ENCODE measurements around the gene PIK3C2A.
"Not testable (repeated sequence)": the region's sequence is repeated elsewhere in the genome, so short reads cannot be mapped to it uniquely, and the experiment has no call there.

Gene PIK3C2A

GRCh38 chr11:17207317-17208256 is at the start of gene PIK3C2A:
PIK3C2A (minus strand) TSS chr11:17207986; CDS start chr11:17169741, 38,245 bp downstream.
- Mint-ChIP-seq H3K9me3 (no peaks in the 10 kb centered on the region), H3K27me3 (ENCODE audit: low read depth) (no peaks in the 10 kb centered on the region), H3K36me3 (ENCODE audit: low read depth) (peaks cover 4% of the 10 kb centered on the region), H3K27ac (peak within 1 kb of the TSS; percentile 97), H3K4me3 (peak within 1 kb of the TSS; percentile 99), H3K4me1 (ENCODE audit: low read depth) (peaks cover 36% of the 10 kb centered on the region)

GRCh38 chr11:17257196-17257595 is 49.4 kb upstream of the PIK3C2A start:
- Mint-ChIP-seq H3K4me3 (no peak overlapping the region), H3K36me3 (ENCODE audit: low read depth) (no peaks in the 10 kb centered on the region), H3K9me3 (no peaks in the 10 kb centered on the region), H3K27me3 (ENCODE audit: low read depth) (peaks cover 16% of the 10 kb centered on the region), H3K4me1 (ENCODE audit: low read depth) (peaks cover 7% of the 10 kb centered on the region), H3K27ac (no peak overlapping the region)

GRCh38 chr11:17256512-17256911 is 48.7 kb upstream of the PIK3C2A start:
- H3K27ac Mint-ChIP-seq, result no peak overlapping the region
- H3K4me1 Mint-ChIP-seq (ENCODE audit: low read depth), result peaks cover 7% of the 10 kb centered on the region
- H3K27me3 Mint-ChIP-seq (ENCODE audit: low read depth), result peaks cover 20% of the 10 kb centered on the region
- H3K9me3 Mint-ChIP-seq, result no peaks in the 10 kb centered on the region
- no peaks in the 10 kb centered on the region for H3K36me3 Mint-ChIP-seq (ENCODE audit: low read depth)
- no peak overlapping the region for H3K4me3 Mint-ChIP-seq

GRCh38 chr11:17252704-17253103 is 44.9 kb upstream of the PIK3C2A start:
- Mint-ChIP-seq H3K27me3 (ENCODE audit: low read depth) (peaks cover 34% of the 10 kb centered on the region), H3K36me3 (ENCODE audit: low read depth) (no peaks in the 10 kb centered on the region), H3K4me1 (ENCODE audit: low read depth) (peaks cover 4% of the 10 kb centered on the region), H3K9me3 (no peaks in the 10 kb centered on the region), H3K4me3 (no peak overlapping the region), H3K27ac (no peak overlapping the region)

- Mint-ChIP-seq H3K9me3 (no peaks in the 10 kb centered on the region), H3K4me3 (no peak overlapping the region), H3K4me1 (ENCODE audit: low read depth) (no peaks in the 10 kb centered on the region), H3K27ac (no peak overlapping the region), H3K27me3 (ENCODE audit: low read depth) (peaks cover 36% of the 10 kb centered on the region), H3K36me3 (ENCODE audit: low read depth) (no peaks in the 10 kb centered on the region)
These were observed 43.0 kb upstream of the PIK3C2A start for GRCh38 chr11:17250561-17251350.

- H3K27me3 Mint-ChIP-seq (ENCODE audit: low read depth), result peaks cover 66% of the 10 kb centered on the region
- H3K27ac Mint-ChIP-seq, result no peak overlapping the region
These were observed 36.3 kb upstream of the PIK3C2A start for GRCh38 chr11:17244046-17244445.

GRCh38 chr11:17242954-17243353 is 35.2 kb upstream of the PIK3C2A start:
- H3K4me3 Mint-ChIP-seq; H3K36me3 Mint-ChIP-seq (ENCODE audit: low read depth); H3K27ac Mint-ChIP-seq; H3K9me3 Mint-ChIP-seq; H3K4me1 Mint-ChIP-seq (ENCODE audit: low read depth): not testable (repeated sequence)
- peaks cover 73% of the 10 kb centered on the region for H3K27me3 Mint-ChIP-seq (ENCODE audit: low read depth)

More at GRCh38 chr11:17244046-17244445, 36.3 kb upstream of the PIK3C2A start:
- peaks cover 3% of the 10 kb centered on the region for H3K4me1 Mint-ChIP-seq (ENCODE audit: low read depth)
- H3K36me3 Mint-ChIP-seq (ENCODE audit: low read depth), result no peaks in the 10 kb centered on the region
- H3K9me3 Mint-ChIP-seq, result no peaks in the 10 kb centered on the region
- no peak overlapping the region for H3K4me3 Mint-ChIP-seq

GRCh38 chr11:17240780-17241179 is 33.0 kb upstream of the PIK3C2A start:
- Mint-ChIP-seq H3K9me3 (no peaks in the 10 kb centered on the region), H3K4me1 (ENCODE audit: low read depth) (peaks cover 3% of the 10 kb centered on the region), H3K36me3 (ENCODE audit: low read depth) (no peaks in the 10 kb centered on the region), H3K4me3 (no peak overlapping the region), H3K27me3 (ENCODE audit: low read depth) (peaks cover 81% of the 10 kb centered on the region), H3K27ac (no peak overlapping the region)

- peaks cover 80% of the 10 kb centered on the region for H3K27me3 Mint-ChIP-seq (ENCODE audit: low read depth)
- not testable (repeated sequence) for H3K4me3 Mint-ChIP-seq; H3K9me3 Mint-ChIP-seq; H3K4me1 Mint-ChIP-seq (ENCODE audit: low read depth); H3K36me3 Mint-ChIP-seq (ENCODE audit: low read depth); H3K27ac Mint-ChIP-seq
These were observed 32.1 kb upstream of the PIK3C2A start for GRCh38 chr11:17239927-17240326.

GRCh38 chr11:17238377-17238776 is 30.6 kb upstream of the PIK3C2A start:
- Mint-ChIP-seq H3K9me3 (no peaks in the 10 kb centered on the region), H3K27ac (no peak overlapping the region), H3K27me3 (ENCODE audit: low read depth) (peaks cover 74% of the 10 kb centered on the region), H3K36me3 (ENCODE audit: low read depth) (no peaks in the 10 kb centered on the region), H3K4me1 (ENCODE audit: low read depth) (no peaks in the 10 kb centered on the region), H3K4me3 (no peak overlapping the region)

GRCh38 chr11:17233101-17233500 is 25.3 kb upstream of the PIK3C2A start:
- H3K4me3 Mint-ChIP-seq, result no peak overlapping the region
- peaks cover 44% of the 10 kb centered on the region for H3K27me3 Mint-ChIP-seq (ENCODE audit: low read depth)
- H3K27ac Mint-ChIP-seq, result no peak overlapping the region
- no peaks in the 10 kb centered on the region for H3K9me3 Mint-ChIP-seq
- H3K4me1 Mint-ChIP-seq (ENCODE audit: low read depth), result peaks cover 14% of the 10 kb centered on the region
- no peaks in the 10 kb centered on the region for H3K36me3 Mint-ChIP-seq (ENCODE audit: low read depth)

- Mint-ChIP-seq H3K27ac (no peak overlapping the region), H3K36me3 (ENCODE audit: low read depth) (no peaks in the 10 kb centered on the region), H3K27me3 (ENCODE audit: low read depth) (peaks cover 36% of the 10 kb centered on the region), H3K4me3 (no peak overlapping the region), H3K4me1 (ENCODE audit: low read depth) (peaks cover 14% of the 10 kb centered on the region), H3K9me3 (no peaks in the 10 kb centered on the region)
These were observed 23.4 kb upstream of the PIK3C2A start for GRCh38 chr11:17230867-17231851.

- Mint-ChIP-seq H3K36me3 (ENCODE audit: low read depth) (no peaks in the 10 kb centered on the region), H3K4me1 (ENCODE audit: low read depth) (peaks cover 14% of the 10 kb centered on the region), H3K27me3 (ENCODE audit: low read depth) (peaks cover 34% of the 10 kb centered on the region), H3K27ac (no peak overlapping the region), H3K4me3 (peak overlapping the region; percentile 4), H3K9me3 (no peaks in the 10 kb centered on the region)
These were observed 21.8 kb upstream of the PIK3C2A start for GRCh38 chr11:17229481-17230152.

Data from T-helper 1 cell treated with Interleukin-12 subunit alpha and Interleukin-12 subunit beta and Interleukin-4 antibody, amounts not matched to agents 30 μg/mL and 1 μg/mL, for 36 hours (primary cell).